Colon (tissue), 2 donors: Measurements from ENCODE around the gene PSMG4.

Experiments used
- FAIRE-seq: peaks from 2 replicates; lab custom pipeline; 2012; peaks lifted over from hg19 to GRCh38; lab: Jason Lieb, UNC
- donor health status: control.
- donor health status: control.

The PSMG4 gene

DNA sequence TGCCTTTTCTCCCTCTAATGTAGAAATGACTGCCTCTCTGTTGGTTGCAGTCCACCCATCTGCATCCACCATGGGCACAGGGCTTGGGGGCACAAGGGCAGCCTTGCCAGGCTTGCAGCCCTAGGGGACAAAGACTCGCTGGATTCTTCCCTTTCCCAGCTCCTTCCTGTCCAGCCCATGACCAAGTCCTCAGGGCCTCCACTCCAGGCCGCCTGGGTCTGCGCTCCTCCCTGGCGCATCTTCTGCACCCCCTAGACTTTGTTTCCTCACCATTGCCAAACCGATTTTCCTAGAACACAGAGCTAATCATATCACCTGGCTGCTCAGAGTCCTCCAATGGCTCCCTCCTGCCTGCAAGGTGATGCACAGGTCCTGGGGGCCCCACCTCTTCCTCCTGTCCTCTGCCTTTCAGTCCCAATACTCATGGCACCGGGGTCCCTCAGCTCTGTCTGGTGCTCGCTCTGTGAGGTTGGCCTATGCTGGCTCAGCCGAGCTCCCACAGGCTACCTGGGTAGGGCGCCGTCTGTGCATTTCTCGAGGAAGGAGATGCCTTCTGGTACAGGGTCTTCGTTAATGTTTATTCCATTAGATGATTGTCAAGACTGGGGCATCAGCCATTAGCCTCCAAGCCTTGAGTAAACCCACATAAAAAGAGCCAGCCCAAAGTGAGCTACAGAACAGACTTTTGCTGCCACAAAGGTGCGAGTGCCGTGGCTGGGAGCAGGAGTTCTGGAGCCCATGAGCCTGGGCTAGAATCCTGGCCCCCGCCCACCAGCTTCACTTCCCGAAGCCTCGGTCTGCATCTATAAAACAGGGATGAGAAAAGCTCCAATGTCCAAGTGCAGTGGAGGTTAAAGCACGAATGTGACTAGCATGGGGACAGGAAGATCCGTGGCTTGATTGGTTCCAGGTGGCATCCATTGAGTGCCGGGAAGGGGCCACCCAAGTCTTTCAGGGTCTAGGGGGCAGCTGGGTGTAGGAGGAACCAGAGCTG is 17.7 kb downstream of the PSMG4 start:
- no peak for FAIRE-seq

DNA sequence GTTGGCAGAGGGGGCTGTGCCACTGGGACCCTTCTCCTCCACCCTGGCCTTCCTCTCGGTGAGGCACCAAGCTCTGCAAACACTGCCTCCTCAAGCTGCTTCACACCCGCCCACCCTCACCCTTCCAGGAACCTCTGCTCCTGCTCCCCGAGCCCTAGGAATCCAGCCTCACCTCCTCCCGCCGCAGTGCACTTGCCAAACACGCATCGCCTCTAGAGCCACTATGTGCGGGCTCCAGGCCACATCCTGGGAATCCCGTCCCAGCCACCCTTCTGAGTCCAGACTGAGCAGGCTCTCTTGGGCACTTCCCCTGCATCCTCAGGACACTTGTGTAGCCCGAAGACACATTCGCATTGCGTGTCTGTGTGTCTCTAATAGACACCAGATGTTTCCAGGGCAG is 18.5 kb downstream of the PSMG4 start:
- no peak for FAIRE-seq

DNA sequence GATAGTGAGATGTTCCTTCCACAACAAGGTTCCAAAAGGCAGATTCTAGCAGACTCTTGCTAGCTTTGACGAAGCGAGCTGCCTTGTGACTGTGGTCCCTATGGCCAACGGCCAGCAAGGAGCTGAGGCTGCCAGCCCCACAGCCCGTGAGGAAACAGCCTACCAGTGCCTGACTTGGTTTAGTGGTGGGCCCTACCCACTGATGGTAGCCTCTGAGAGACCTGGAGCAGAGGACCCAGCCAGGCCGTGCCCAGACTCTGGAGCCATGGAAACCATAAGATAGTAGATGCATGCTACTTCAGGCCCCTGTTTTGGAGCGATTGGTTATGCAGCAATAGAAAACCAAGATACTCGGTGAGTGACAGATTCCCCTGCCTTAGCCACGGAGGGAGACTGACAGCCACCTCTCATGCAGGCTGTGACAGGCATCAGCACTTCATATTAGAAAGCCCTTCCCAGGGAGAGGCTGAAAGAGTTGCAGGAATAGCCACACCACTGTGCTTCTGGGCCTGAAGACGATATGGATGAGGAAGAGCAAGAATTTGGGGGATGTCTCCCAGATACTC is 19.2 kb downstream of the PSMG4 start:
- no peak for FAIRE-seq

DNA sequence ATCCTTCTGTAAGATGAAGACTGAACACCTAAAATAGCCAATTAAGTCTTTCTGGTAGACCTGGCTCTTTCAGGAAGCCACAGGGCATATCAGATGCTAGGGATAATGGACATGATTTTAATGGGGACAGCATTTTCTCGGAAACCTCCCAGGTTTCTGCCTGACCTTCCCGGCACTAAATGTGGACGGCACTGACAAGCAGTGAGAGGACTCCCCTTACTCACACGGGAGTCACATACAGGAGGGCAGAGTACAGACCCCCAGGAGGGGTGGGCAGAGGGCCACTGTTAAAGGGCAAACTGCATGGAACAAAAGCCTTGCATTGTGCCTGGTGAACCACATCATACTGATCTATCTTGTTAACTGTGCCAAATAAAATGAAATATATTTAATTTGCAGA is 19.9 kb downstream of the PSMG4 start:
- no peak for FAIRE-seq

DNA sequence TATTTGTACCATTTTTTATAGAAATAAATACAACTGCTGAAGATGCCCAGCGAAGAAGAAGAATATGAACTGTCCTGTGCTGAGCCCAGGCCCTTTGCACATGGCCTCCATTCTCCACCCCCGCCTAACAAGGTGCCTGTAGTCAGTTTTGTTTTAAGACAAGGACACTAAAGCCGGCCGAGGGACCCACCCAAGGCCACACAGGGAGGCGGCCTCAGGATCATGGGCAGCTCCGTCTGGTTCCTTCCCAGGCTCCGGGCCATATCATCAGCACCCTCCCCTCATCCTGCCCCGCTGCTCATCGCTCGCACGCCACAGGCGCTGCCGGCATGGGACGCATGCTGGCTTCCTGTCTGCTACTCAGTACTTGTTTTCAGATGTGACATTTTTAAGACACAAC is 21.3 kb downstream of the PSMG4 start:
- FAIRE-seq, result no peak

DNA sequence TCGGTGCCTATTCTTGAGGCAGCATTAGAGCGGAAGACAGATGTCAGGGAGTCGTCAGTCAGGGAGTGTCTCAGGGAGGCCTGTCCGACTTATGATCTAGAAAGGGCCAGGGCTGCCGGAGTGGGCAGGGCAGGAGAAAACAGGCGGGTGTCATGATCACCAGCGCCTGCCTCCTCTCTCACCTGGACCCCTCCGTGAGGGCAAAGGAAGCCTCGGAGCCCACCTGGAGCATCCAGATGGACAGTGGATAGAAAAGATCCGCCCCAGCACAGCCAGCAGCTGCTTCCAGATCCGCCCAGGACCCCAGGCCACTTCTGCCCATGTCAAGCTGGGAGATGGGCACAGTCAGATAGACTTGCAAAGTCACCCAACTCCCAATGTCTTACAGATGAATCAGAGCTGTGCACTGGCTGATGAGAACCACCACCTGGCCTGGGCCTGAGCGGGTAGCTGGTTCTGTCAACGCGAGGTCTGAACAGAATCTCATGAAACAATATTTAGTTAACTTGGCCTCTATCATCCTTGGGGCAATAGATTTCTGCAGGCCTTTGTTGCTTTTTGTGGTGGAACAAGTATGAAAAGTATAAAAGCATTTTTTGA is 22.2 kb downstream of the PSMG4 start:
- no peak for FAIRE-seq

DNA sequence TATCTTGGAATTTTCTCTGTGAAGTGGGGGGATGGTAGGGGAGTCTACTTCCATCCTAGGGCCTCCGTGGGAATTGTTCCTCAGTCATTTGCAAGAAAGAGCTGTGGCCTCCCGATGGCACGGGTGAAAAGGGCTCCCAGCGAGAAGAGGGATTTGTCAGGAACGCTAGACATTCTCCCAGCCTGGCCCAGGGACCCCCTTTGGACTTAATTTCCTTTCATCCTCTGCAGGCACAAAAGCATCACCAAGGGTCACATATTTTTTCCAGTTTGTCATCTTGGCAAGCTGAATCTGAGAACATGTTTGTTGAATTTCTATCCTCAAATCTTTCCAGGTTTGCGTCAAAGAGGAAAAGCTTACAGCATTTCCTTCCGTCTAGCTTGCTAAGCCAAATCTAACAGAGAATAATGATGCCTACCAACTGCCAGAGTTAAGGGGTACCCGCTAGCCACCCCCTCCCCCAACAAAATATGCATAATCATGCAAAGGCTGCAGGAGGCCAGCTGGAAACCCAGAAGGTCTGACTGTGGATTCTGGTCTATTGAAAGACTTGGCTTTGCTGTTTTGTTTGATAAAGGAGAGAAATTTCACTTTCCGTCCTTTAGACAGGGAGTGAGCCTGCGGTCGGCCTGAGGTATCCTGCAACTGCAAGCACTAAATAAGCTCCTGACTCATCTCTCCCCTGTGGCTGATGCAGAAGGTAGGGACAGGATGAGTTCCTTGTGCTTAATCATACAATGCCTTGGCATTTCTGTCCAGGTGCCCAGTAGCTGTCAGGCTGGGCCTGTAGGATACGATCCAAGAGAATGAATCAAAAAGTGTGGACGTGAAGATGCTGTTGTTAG is 23.1 kb downstream of the PSMG4 start:
- FAIRE-seq, result no peak

DNA sequence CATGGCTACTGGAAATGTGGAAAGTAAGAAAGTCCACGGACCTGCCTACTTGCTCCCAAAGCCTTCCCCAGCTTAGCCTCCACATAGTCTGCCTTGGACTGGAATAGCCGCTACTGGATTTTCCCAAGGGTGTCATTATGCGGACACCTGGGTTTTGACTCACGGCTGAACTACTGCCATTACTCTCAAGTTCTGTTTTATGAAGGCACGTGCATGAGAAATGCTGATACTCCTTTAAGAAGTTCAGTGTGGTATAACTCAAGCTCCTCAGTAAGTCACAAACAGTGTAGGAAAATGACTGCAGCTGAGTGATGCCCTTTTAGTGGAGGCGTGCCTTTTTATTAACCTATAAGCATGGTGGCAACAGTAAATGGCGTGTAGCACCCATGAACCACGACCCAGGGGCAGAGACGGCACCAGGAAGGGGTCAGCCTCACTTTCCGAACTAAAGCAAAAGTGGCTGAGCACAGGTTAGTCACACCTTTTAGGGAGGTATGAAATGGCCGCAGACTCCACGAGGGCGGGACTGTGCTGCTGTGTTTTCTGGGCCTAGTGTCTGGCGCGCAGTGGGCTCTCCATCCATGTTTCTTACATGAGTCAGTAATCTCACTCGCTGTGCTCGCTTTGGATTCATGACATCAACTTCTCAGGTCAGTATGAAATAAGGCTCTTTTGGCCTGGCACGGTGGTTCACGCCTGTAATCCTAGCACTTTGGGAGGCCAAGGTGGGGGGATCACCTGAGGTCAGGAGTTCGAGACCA is 23.9 kb downstream of the PSMG4 start:
- no peak for FAIRE-seq

DNA sequence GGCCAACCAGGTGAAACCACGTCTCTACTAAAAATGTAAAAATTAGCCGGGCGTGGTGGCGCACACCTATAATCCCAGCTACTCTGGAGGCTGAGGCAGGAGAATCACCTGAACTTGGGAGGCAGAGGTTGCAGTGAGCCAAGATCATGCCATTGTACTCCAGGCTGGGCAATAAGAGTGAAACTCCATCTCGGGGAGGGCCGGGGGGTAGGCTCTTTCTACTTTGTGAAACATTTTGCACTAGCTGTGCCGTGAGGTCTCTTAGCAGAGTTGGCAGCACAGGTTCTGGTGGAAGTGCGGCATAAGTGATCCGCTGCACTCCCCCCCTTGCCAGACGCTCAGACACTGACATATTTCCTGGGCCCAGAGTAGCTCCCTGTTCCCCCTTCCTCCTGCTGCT is 24.5 kb downstream of the PSMG4 start:
- FAIRE-seq, result no peak

DNA sequence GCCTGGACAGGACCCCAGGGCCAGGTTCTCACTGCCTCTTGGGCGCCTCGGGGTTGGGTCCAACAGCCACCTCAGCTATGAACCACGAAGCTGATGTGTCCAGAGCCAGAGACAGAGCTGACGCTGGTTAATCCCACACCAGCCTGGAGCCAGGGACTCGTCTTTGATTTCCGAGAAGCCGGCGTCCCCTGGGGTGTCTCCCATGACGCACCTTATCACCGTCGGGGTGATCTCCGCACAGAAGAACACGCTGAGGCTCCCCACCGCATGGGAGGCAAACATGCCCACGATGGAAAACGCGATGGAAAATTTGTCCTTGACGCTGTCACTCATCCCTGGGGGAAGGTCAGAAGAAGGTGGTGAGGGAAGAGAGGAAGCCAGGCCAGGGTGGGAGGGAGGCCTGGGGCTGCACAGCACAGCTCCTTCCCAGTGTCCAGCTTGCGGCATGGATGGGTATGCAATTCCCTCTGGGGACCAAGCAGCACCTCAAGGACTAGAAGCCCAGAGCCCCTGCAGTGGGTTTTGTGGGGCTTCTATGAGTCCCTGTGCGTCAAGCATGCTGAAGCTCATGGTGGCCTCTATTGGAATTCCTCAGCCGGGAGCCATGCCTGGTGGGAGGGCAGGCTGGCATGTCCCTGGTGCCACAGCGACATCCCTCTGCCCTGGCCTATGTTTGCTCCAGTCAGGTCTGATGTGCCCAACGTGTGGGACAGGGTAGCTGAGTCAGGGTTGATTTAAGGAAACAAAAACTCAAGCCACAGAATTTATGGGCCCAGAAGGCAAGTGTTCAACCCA is 25.1 kb downstream of the PSMG4 start:
- FAIRE-seq, result no peak

DNA sequence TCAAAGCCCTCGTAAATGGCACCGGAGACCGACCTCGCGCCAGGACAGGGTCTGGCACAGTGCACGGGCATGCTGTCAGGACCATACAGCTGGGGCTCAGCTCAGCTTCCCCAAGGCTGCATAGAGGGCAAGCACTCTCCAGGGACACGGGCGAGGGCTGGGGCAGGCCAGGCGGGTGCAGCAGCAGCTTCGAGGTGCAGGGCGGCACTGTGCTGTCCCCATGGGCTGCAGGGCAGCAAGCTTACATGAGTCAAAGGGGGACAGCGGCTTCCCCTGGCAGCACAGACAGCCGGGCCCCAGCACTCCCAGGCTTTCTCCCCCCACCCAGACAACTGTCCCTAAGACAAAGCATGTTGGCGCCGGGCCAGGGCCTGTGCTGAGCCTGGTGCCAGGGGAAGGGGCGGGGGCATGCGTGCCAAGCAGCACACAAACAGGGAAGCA is 25.7 kb downstream of the PSMG4 start:
- FAIRE-seq, result no peak

DNA sequence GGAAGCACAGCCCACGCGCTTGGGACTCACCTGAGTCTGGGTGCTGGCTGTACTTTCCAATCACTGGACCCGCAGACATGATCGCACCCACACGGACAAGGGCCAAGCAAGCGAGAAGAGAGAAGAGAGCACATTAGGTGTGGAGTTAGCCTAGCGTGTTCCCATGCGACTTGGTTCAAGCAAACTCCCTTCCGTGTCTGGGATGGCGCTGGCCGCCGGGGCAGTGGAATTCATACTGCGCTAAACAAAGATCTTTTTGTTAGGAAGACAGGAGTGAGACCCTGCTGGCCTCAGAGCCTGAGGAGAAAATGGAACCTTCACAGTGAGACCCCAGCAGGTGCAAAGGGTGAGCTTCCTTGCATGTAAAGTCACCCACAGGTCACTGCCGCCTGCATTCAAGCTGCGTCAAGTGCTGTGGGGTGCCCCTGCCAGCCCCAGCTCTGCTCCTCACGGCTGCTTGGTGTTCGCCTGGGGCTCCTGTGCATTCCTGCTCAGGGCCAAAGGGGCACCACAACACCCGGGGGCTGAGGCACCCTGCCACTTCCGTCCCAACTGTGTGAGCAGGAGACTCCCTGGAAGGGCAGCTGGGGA is 26.4 kb downstream of the PSMG4 start:
- FAIRE-seq, result no peak

DNA sequence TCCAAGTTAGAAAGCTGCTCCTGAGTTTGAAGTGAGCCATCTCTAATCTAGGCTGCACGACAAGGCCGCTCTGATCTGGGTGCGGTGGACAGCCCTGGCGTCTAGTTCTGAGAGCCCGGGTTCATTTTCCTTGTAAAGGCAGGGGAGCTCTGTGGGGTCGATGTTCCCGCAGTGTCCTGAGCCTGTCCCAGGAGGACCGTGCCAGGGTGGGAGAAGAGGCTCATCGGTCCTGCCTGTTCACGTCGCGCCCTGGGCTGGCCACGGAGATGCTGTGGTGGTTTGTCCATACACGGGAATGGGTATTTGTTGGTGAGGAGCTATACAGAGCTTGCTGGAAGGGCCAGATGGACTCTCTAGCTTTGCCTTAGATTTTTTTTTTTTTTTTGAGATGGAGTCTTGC is 27.0 kb downstream of the PSMG4 start:
- FAIRE-seq, result no peak

DNA sequence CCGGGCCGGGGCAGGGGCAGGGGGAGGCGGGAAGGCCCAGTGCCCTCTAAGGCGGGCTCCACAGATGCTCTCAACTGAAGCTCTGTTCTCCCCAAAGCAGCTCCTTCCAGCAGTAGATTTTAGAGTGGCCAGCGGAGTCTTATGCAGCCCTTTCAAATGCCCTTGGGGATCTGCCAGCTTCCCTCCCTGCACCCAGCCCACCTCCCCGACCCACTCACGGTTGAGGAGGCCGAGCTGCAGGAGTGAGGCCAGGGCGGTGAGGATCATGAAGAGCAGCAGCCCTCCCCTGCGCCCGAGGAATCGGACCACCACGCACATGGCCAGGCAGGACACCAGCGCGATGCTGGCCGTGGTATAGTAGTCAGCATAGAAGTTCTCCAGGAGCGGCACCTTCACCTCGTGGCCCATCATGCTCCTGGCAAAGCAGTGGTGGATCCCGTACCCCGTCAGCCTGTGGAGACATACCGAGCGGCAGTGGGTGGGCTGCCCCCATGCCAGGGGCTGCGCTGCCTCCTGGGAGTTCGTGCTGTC is 28.0 kb downstream of the PSMG4 start:
- no peak for FAIRE-seq

DNA sequence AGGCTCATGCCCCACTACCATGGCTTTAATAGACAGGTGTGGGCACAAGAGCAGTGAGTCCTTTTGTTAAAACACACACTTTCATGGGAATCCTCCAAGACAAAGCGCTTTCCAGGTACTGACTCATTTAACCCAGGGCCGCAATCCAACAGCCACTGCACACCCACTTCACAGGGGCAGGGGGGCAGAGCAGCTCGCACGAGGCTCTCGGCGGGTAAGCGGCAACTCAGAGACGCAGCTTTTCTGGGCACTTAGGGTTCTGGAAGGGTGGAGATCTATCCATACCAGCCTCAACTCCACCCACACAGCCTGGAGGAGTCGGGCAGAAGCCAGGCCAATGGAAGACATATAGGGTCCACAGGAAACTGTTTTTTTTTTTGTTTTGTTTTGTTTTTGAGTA is 28.6 kb downstream of the PSMG4 start:
- FAIRE-seq, result no peak

DNA sequence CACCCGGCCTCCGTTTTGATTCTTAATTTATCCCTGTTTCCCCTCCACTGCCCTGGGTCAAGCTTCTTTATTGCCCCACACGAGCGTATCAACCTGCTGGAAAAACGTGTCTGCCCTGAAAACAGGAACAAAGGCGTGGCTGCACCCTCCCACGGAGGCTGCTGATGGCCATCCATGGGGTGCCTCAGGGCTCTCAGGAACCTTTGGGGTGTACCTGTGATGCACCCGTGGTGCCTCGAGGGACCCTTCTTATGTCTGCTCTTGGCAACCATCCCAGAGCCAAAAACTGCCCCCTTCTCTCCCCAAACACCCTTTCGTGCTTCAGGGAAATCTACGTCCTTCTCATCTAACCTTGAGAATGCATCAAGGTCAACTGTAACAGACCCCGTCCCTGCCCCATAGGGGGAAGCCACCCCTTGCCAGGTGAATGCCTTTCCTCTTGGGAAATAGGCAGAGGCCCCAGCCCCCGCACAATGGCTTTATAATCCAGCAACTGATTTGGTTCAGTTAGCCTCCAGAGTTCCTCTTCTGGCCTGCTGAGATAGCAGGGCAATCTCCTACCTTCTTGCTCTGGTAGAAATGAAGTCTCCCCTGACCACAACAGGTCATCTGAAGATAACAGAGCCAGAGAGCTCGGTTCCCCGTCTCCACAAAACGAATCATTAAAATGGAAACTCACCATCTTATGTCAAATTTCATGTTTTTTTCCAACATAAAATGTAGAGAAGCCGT is 29.4 kb downstream of the PSMG4 start:
- no peak for FAIRE-seq

DNA sequence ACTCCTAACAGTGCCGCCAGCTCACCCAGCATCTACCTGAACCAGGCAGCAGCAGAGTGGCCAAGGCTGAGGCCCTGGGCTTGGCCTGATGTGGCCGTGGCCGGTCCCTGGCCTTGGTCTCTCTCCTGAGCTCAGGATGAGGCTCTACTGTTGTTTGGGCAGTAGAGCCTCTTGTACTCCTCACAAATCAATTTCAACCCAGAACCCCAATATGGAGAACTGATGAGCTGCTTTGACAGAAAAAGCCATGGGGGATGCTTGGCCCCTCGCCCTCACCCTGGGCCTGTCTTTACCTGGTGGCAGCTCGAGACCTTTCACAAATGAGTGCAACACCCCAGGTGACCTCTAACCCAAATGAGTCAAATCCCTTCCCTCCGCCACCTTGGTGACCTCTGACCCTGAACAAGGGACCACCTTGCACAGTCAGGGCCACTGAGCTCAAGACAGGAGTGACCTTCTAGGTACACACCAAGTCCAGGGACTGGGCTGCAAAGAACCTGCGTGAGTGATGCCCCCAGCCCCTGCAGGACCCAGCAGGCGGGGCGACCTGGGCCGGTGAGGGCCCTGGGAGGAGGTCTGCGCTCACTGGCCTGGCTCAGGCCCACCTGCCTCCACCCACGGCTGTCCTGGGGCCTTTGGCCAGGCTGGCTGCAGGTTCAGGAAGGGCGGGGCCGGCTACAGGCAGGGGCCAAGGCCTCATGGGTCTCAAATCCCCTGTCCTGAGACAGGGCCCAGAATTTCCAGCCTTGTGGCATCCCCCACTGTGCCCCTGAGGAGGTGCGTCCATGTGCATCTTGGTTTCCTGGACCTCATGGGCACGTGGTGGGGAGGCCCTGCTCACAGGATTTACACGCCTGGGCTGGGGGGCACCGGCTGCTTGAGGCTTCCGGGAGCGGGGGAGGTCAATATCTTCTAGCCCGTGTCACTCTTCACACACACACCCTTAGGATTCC is 30.2 kb downstream of the PSMG4 start:
- no peak for FAIRE-seq

DNA sequence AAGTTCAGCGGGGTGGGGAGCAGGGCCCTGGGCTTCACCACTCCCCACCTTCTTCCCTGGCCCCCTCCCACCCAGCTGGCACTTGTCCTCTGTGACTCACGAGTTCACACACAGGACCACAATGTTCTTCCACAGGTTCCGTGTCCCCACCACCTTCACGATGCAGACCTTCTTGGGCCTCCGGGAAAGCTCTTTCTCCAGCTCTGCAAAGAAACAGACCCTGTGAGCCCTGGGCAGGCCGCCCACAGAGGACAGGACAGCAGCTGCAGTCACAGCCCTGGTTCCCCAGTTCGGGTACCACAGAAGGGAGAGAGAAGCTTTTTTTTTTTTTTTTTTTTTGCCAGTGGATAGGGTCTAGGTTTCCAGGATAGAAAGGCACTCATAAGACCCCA is 30.9 kb downstream of the PSMG4 start:
- FAIRE-seq, result no peak
